Activated T-cell treated with anti-CD3 and anti-CD28 coated beads, Interleukin-2, amount 50 U/mL, for 72 hours (primary cell): ENCODE measurements around the gene COTL1. TPM values are rescaled to one million over a fixed set of nuclear protein-coding genes. Genes with fewer than 3 reads are reported as not detected.

Source experiments
- ATAC-seq, 2 donors: fragments of 150-1000 bp; cut with Tn5 transposase; replicated peaks in 1 of 2; 2 replicates each; pipeline ENCODE4 v1.10.0; 2021; ENCODE audit warnings: moderate library complexity in 2 of 2, mild to moderate bottlenecking in 1 of 2
- DNase-seq, 2 donors: peaks; one replicate each; pipeline ENCODE4 v3.0.0; 2021 to 2022; ENCODE audit warnings: mixed read lengths in 1 of 2
- H3K27ac Mint-ChIP-seq: one replicate; pipeline ENCODE4 v1.8.0; 2022; ENCODE audit warnings: mild to moderate bottlenecking, moderate library complexity, mixed read lengths
- H3K27me3 Mint-ChIP-seq: one replicate; pipeline ENCODE4 v1.8.0; 2022; ENCODE audit warnings: low read depth, mixed read lengths
- H3K36me3 Mint-ChIP-seq, 2 donors: one replicate each; pipeline ENCODE4 v1.8.0; 2022; ENCODE audit warnings: mixed read lengths in 2 of 2, mild to moderate bottlenecking in 1 of 2; ENCODE audit not compliant: insufficient read depth in 2 of 2
- H3K4me1 Mint-ChIP-seq: one replicate; pipeline ENCODE4 v1.8.0; 2022; ENCODE audit warnings: low read depth, mixed read lengths
- H3K4me3 Mint-ChIP-seq, 2 donors: one replicate each; pipeline ENCODE4 v1.8.0; 2022; ENCODE audit warnings: mild to moderate bottlenecking in 2 of 2, mixed read lengths in 2 of 2, moderate library complexity in 2 of 2
- H3K9me3 Mint-ChIP-seq, 2 donors: one replicate each; pipeline ENCODE4 v1.8.0; 2022; ENCODE audit warnings: mixed read lengths in 2 of 2
- total RNA-seq, 2 donors: library from RNA; stranded (reverse); gene quantifications; one replicate each; pipeline ENCODE4 v1.2.3, GENCODE V29; 2022

The COTL1 gene, protein sequence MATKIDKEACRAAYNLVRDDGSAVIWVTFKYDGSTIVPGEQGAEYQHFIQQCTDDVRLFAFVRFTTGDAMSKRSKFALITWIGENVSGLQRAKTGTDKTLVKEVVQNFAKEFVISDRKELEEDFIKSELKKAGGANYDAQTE
- total RNA-seq: 100 to 1,000 TPM; 353 to 529 TPM

DNA sequence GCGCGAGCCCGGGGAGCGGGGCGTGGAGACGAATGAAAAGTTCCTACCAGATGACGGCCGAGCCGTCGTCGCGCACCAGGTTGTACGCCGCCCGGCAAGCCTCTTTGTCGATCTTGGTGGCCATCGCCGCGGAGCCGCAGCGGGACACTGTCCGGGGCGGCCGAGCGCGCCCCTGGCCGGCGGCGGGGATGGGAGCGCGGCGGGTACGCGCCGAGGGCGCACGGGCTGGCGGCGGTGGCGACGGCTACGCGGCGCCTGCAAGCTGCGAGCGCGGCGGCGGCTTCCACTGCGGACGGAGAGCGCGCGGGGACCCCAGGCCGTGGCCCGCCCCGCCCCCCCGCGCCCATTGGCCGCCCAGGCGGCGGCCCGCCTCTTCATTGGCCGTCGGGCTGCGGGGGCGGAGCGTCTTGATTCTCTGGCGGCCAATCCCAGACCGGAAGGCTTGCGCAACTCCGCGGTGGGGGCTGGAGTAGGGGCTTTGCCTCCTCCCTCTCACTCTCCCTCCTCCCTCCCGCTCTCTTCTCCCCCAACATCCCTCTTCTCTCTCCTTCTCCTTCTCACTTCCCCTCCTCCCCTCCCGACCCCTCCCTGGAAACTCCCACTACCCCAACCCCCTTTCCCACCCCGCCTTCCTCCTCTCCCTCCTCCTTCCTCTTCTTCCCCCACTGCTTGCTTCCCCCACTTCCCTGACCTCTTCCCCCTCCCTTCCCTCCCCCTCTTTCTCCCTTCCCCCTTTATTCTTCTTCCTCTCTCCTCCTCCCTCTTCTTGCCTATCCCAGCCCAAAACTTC lies at the start of gene COTL1:
COTL1 (minus strand) TSS at position 288 of the 790 bp plus-strand sequence; CDS start at position 124, 164 bp downstream.
- ATAC-seq: peak; percentile 86 to 90
- Mint-ChIP-seq H3K4me1 (peaks cover 47% of the 10 kb centered on the region), H3K27me3 (peaks cover 5% of the 10 kb centered on the region)

DNA sequence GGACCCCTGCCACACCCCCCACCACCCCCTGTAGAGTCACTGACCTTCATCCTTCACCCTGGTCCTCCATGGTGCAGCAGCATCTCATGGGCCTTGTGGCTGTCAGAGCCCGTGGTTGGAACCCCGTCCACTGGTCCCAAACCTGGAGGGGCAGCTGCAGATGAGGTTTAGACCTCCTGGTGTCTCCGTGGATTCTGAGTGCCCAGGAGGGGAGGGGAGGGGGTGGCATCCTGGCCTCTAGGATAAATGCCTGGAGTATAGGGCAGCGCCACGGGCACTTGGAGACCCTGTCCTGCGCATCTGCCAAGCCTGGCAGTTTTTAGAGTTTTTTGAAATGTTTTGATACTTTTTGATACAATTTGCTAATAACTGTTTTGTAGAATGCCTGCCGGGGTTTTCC lies 48.0 kb upstream of the COTL1 start:
- DNase-seq (no peak), ATAC-seq (no peak)
- Mint-ChIP-seq H3K9me3 (no peaks in the 10 kb centered on the region), H3K4me1 (no peaks in the 10 kb centered on the region), H3K36me3 (peaks cover 0 to 8% of the 10 kb centered on the region in 2 donors), H3K4me3 (no peak overlapping the region), H3K27me3 (no peaks in the 10 kb centered on the region), H3K27ac (no peak overlapping the region)

More for the DNA sequence above, at the start of gene COTL1:
- DNase-seq: peak; percentile 97
- H3K36me3 Mint-ChIP-seq: peaks cover 15 to 24% of the 10 kb centered on the region in 2 donors
- H3K4me3 Mint-ChIP-seq: peak within 1 kb of the TSS; percentile 98 to 99
- peak within 1 kb of the TSS; percentile 78 for H3K27ac Mint-ChIP-seq
- no peaks in the 10 kb centered on the region for H3K9me3 Mint-ChIP-seq

DNA sequence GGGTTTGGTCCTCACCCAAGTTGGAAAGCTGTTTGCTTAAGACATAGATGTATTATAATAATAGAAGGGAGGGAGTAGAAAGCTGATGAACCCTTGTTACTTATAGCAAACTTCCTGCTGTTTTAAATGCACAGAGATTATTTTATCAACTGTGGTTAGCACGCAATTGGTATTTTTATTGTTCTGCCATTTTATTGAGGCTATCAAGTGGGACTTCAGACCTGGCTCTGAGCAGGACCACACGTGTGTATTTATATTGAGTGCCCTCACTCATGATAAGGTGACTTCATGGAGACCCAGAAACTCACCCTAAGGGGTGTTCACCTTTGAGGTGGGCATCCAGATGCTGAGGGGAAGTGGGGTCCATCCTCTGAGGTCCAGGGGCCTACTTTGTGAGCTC lies 47.5 kb upstream of the COTL1 start:
- Mint-ChIP-seq H3K9me3 (no peaks in the 10 kb centered on the region), H3K27ac (no peak overlapping the region), H3K27me3 (no peaks in the 10 kb centered on the region), H3K4me3 (no peak overlapping the region), H3K36me3 (peaks cover 0 to 8% of the 10 kb centered on the region in 2 donors), H3K4me1 (no peaks in the 10 kb centered on the region)
- DNase-seq (no peak), ATAC-seq (no peak)

DNA sequence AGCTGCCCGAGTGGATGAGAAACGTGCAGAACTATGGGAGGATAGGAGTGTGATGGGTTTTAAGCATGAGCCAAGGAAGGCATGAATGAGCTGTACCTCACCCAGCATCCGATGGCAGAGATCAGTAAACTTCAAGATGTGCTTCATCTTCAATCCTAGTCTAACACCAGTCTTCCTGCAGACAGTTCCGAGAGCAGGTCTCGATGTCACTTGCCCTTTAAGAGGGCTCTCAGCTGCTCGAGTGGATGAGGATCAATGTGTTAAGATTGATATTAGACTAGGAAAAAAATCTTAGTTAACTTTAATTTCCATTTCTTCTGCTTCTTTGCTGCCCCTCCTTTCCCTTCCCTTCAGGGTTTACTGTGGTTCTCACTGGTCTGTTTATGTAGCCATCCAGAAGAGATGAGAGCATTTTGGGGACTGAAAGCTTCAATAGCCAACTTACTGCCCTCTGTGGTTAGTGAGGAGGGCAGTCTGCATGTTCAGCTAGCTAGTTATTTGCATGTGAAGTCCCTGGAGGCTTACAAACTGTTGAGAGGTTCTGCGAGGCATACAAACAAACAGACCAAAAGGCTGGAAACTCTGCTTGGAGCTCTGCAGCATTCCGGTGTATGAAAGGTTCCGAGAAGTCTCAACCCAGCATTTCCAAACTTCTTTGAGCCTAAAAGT lies 45.7 kb upstream of the COTL1 start:
- Mint-ChIP-seq H3K27ac (no peak overlapping the region), H3K4me1 (peaks cover 9% of the 10 kb centered on the region), H3K36me3 (peaks cover 0 to 10% of the 10 kb centered on the region in 2 donors), H3K9me3 (no peaks in the 10 kb centered on the region), H3K27me3 (no peaks in the 10 kb centered on the region), H3K4me3 (no peak overlapping the region)
- DNase-seq (no peak), ATAC-seq (no peak)

DNA sequence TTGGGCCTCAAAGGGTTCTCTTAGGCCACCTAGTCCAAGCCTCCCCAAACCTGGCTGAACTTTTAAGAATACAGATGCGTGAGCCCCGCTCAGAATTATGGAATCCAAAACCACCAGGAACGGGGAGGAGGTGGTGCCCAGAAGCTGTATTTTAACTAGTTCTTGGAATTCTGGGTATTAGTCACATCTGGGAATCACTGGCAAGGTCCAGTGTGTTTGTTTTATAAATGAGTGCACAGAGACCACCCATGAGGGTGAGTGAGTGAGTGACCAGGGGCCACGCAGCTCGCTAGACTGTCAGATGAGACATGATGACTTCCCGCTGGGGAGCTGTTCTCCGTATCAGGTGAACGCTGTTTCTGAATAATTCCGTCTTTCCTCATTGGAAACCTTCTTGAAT lies 44.6 kb upstream of the COTL1 start:
- H3K27me3 Mint-ChIP-seq: no peaks in the 10 kb centered on the region
- H3K36me3 Mint-ChIP-seq: peaks cover 1 to 13% of the 10 kb centered on the region in 2 donors
- DNase-seq (no peak), ATAC-seq (no peak)
- H3K9me3 Mint-ChIP-seq: no peaks in the 10 kb centered on the region
- no peak overlapping the region for H3K27ac Mint-ChIP-seq
- H3K4me3 Mint-ChIP-seq: no peak overlapping the region
- peaks cover 9% of the 10 kb centered on the region for H3K4me1 Mint-ChIP-seq

DNA sequence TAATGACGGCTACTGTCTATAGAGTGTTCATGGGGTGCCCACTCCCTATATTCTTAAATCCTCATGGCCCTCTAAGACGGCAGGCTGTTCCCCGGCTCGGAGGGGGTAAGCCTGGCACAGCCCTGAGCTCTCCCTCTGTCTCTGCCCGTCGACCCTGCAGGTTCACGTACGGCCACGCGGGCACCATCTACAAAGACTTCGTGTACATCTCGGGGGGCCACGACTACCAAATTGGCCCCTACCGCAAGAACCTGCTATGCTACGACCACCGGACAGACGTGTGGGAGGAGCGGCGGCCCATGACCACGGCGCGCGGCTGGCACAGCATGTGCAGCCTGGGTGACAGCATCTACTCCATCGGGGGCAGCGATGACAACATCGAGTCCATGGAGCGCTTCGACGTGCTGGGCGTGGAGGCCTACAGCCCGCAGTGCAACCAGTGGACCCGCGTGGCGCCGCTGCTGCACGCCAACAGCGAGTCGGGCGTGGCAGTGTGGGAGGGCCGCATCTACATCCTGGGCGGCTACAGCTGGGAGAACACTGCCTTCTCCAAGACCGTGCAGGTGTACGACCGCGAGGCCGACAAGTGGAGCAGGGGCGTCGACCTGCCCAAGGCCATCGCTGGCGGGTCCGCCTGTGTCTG lies 43.7 kb upstream of the COTL1 start:
- H3K36me3 Mint-ChIP-seq: peaks cover 1 to 14% of the 10 kb centered on the region in 2 donors
- H3K4me1 Mint-ChIP-seq: peaks cover 15% of the 10 kb centered on the region

DNA sequence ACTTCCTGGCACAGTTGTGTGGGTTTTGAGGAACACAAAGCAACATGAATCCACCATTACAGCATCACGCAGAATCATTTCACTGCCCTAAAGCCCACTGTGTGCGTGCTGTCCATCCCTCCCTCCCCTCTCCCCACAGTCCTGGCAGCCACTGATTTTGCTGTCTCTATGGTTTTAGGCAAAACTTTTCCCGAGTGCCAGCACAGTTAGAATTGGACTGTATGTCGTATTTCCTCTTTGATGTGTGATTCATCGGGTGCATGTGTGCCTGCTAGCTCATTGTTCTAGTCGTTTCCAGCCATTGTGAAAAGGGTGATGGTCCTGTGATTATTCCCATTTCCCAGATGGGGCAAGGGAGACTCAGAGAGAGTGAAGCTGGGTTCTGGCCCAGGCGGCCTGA lies 43.1 kb upstream of the COTL1 start:
- Mint-ChIP-seq H3K27me3 (no peaks in the 10 kb centered on the region), H3K27ac (no peak overlapping the region), H3K9me3 (no peaks in the 10 kb centered on the region), H3K4me3 (no peak overlapping the region), H3K36me3 (peaks cover 1 to 17% of the 10 kb centered on the region in 2 donors), H3K4me1 (peaks cover 20% of the 10 kb centered on the region)
- DNase-seq (no peak), ATAC-seq (no peak)

More for the DNA sequence above, 43.7 kb upstream of the COTL1 start:
- Mint-ChIP-seq H3K27ac (no peak overlapping the region), H3K9me3 (no peaks in the 10 kb centered on the region), H3K4me3 (no peak overlapping the region), H3K27me3 (no peaks in the 10 kb centered on the region)
- ATAC-seq (no peak), DNase-seq (no peak)

DNA sequence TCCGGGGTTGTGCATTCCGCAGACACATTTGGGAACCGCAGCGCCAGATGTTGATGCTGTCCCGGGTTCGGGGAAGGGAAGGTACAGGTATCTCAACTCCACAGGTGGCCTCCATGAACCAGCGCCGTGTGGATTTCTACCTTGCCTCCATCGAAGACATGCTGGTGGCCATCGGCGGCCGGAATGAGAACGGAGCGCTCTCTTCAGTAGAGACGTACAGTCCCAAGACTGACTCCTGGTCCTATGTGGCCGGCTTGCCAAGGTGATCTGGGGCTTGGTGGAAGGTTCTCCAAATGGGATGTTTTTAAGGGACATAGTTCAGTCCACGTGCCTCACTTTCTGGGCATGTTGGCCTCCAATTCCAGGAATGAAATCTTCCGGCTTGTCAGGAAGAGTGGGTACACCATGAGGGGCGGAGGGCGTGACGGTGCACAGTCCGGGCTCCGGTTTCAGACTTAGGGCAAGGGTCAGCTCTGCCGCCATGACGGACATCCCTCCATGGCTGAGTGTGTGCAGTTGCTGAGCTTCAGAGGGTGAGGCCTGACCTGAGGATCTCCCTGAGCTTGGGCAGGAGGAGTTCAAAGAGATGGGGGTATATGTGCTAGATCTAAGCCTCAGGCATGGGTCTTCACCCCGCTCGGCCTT lies 41.9 kb upstream of the COTL1 start:
- Mint-ChIP-seq H3K27me3 (no peaks in the 10 kb centered on the region), H3K4me3 (no peak overlapping the region), H3K4me1 (peaks cover 28% of the 10 kb centered on the region), H3K9me3 (no peaks in the 10 kb centered on the region), H3K36me3 (peaks cover 1 to 18% of the 10 kb centered on the region in 2 donors), H3K27ac (no peak overlapping the region)
- DNase-seq: no peak
- no peak for ATAC-seq

DNA sequence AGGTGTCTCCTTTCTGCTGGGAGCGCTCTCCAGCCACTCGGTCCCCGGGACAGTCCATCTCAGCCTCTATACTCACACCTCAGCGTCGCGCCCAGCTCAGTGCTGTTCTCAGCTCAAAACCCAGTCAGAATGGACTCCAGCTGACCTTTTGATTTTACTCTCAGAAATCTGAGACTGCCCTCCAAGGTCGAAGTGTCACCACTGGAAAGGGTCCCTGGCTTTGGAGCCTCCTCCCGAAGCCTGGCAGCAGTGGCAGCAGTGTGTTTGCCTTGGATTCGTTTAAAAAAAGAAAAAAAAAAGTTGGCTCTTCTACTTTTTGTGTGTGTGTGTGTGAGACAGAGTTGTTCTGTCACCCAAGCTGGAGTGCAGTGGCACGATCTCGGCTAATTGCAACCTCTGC lies 40.8 kb upstream of the COTL1 start:
- peaks cover 1 to 14% of the 10 kb centered on the region in 2 donors for H3K36me3 Mint-ChIP-seq
- H3K4me3 Mint-ChIP-seq: no peak overlapping the region
- H3K27ac Mint-ChIP-seq: no peak overlapping the region
- DNase-seq (no peak), ATAC-seq (no peak)
- H3K27me3 Mint-ChIP-seq: no peaks in the 10 kb centered on the region
- H3K9me3 Mint-ChIP-seq: no peaks in the 10 kb centered on the region
- peaks cover 28% of the 10 kb centered on the region for H3K4me1 Mint-ChIP-seq

DNA sequence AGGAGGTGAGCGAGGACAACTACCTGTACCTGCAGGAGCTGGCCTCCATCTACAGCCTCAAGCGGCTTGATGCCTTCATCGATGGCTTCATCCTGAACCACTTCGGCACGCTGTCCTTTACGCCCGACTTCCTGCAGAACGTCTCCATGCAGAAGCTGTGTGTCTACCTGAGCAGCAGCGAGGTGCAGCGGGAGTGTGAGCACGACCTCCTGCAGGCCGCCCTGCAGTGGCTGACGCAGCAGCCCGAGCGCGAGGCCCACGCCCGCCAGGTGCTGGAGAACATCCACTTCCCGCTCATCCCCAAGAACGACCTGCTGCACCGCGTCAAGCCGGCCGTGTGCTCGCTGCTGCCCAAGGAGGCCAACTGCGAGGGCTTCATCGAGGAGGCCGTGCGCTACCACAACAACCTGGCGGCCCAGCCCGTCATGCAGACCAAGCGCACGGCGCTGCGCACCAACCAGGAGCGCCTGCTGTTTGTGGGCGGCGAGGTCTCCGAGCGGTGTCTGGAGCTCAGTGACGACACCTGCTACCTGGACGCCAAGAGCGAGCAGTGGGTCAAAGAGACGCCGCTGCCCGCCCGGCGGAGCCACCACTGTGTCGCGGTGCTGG lies 39.5 kb upstream of the COTL1 start:
- H3K27ac Mint-ChIP-seq: no peak overlapping the region

DNA sequence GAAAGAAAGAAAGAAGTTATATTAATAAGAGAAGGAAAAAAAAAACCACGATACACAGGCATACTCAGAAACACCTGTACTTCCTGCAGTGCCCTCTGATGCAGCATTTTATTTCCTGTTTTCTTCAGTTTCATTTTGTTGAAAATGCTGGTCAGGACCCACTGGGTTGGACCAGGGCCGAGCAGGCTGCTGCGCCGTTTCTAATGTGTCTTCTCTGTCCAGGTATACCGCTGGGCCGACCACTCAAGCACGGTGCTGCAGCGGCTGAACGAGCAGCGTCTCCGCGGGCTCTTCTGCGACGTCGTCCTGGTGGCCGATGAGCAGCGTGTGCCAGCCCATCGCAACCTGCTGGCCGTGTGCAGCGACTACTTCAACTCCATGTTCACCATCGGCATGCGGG lies 38.8 kb upstream of the COTL1 start:
- Mint-ChIP-seq H3K27me3 (no peaks in the 10 kb centered on the region), H3K4me3 (no peak overlapping the region), H3K9me3 (no peaks in the 10 kb centered on the region), H3K27ac (peak overlapping the region; percentile 73), H3K36me3 (peaks cover 1 to 14% of the 10 kb centered on the region in 2 donors), H3K4me1 (peaks cover 46% of the 10 kb centered on the region)
- no peak for DNase-seq
- ATAC-seq: no peak

More for the DNA sequence above, 39.5 kb upstream of the COTL1 start:
- H3K36me3 Mint-ChIP-seq: peaks cover 1 to 17% of the 10 kb centered on the region in 2 donors
- no peaks in the 10 kb centered on the region for H3K9me3 Mint-ChIP-seq
- no peak for DNase-seq
- no peak overlapping the region for H3K4me3 Mint-ChIP-seq
- no peak for ATAC-seq
- peaks cover 39% of the 10 kb centered on the region for H3K4me1 Mint-ChIP-seq
- no peaks in the 10 kb centered on the region for H3K27me3 Mint-ChIP-seq

DNA sequence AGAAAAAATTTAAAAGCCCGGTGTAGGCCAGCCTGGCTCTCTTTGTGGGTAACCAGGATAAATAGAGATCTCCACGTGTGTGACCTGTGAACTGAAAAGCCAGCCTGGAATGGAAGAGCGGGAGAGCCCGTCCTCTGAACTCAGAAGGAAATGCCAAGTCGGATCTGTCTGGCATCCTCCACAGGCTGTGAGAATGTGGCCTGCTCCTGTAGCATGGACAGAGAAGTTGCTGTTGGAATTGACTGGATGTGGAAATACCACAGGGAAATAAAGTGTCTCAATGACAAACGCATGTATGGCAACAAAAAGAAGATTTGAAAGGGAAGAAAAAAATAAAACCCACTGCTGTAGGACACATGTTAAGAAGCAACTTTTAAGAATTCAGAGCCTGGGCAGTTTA lies 37.1 kb upstream of the COTL1 start:
- no peaks in the 10 kb centered on the region for H3K27me3 Mint-ChIP-seq
- peak overlapping the region; percentile 25 for H3K27ac Mint-ChIP-seq
- ATAC-seq (no peak), DNase-seq (no peak)
- H3K9me3 Mint-ChIP-seq: no peaks in the 10 kb centered on the region
- peaks cover 62% of the 10 kb centered on the region for H3K4me1 Mint-ChIP-seq
- H3K4me3 Mint-ChIP-seq: no peak overlapping the region
- H3K36me3 Mint-ChIP-seq: peaks cover 7 to 20% of the 10 kb centered on the region in 2 donors
